HG02981 (cell line): ENCODE results near the gene KLHL11.

Experiments
- ATAC-seq: cut with Tn5 transposase; IDR thresholded peaks from one replicate; pipeline ENCODE4 v1.9.1; 2021; ENCODE audit warnings: mild to moderate bottlenecking, moderate library complexity; ENCODE audit not compliant: unreplicated experiment

Gene KLHL11

DNA sequence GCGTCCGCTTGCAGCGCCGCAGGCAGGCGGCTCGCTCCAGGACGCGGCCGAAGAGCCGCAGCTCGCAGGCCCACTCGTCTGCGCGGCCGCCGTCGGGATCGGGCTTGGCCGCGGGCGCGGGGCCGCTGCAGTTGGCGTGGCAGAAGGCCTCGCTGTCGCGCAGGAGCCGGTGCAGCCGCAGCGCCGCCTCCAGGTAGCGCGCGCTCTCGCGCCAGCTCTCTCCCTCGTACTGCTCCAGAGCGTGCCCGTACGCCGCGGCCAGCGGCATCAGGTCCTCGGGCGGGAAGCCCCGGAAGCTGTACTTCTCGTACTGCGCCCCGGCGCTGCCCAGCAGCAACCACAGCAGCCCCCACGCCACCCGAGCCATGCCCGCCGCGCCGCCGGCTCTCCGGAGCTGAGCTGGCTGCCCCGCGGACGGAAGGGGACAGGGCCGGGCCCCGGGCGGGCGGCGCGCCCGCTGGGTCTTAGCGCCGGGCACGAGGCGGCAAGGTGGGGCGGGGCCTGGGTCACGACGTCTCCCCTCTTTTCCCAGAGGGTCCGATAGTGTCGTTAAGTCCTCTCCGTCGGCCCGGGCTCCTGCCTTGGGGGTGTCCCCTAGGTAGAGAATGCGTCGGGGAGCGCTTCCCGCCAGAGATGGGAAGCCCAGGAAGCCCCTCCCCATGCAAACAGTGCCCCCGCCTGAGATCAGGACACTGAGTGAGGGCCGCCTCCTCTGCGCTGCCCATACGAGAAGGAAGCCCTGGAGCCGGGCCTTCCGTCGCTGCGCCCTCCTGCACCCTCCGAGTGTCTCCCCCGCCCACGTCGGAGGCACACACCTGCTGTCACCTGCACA, 53.5 kb downstream of the KLHL11 start, which contains the start of gene P3H4:
Gene P3H4, minus strand, starts transcription at position 401 of the 832 bp plus-strand sequence. Its CDS starts 34 bp downstream, at position 367.
- ATAC-seq = peak; percentile 51

DNA sequence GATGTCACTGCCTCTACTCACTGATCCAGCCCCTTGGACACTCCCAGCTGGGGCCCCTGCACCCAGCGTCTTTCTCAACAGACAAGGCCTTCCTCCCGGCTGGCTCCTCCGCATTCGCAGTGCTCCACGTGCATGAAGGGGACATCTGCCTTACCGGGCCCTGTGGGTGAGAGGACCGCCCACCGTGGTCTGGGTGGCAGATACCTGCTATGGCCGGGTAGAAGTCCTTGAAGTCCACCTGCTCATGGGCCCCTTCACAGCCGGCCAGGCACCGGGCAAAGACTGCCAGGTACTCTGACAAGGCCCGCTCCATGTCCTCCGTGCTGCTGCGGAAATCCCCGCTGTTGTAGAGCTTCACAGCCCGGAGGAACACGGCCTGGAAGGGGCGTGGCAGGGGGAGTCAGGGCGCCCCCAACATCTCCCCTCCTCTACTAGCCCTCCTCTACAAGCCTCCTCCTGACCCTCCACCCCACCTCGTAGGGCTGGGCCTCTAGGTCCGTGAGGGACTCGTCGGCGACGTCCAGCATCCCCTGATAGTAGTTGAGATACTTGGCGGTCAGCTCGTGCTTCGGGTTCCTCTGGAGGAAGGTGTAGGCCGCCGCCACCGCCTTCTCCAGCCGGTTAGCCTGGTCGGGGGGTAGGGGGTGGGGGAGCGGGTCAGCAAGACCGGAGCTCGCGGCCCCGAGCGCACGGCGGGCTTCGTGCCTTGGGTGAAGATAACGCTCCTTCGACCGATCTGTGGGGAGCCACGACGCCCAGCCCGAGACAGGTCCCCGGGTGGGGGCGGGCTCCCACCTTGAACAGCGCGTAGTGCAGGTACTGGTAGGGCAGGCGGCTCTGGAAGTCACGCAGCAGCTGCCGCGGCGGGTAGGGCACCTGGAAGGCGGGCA, 54.3 kb downstream of the KLHL11 start:
- ATAC-seq = no peak

DNA sequence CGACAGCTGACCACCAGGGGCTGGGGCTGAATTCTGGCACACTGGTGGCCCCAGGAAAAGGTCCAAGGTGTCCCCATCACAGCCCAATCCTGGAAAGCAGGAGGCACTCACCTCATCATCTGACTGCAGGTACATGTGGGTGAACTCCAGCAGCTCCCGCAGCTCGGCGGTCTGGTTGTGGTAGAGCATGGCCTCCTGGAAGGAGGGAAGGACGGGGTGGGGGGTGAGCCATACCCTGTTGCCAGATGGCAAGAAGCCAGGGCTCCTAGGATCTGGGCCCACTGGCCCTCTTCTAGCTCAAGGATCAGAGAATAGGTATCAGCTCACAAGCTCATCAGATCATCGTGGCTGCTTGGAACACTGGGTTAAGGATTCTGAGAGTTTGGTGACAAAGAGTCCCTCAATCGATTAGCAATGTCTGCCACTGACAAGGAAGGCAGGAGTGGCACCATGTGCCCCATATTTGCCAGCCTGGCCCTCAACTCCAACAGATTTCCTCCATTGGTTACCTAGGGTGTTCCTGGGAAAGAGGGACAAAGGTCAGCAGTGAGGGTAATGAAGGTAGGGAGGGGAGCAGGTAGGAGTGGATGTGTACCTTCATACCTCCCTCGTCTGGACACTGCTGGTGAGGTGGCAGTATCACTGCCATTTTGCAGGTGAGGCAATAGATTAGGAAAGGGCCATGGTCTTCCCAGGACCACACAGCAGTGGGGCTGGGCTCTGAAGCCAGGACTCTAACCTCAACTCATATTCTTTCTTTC, 58.4 kb downstream of the KLHL11 start:
- ATAC-seq = no peak
